GM18868 (cell line): ENCODE data around the gene THSD7B.
"Not testable (repeated sequence)": the region's sequence is repeated elsewhere in the genome, so short reads cannot be mapped to it uniquely, and the experiment has no call there.

Source experiments
- ATAC-seq: cut with Tn5 transposase; IDR thresholded peaks from one replicate; pipeline ENCODE4 v1.9.1; 2021; ENCODE audit warnings: mild to moderate bottlenecking, moderate library complexity; ENCODE audit not compliant: unreplicated experiment

THSD7B gene

GRCh38 chr2:137238065-137238464, 472.7 kb downstream of the THSD7B start:
- no peak for ATAC-seq

DNA sequence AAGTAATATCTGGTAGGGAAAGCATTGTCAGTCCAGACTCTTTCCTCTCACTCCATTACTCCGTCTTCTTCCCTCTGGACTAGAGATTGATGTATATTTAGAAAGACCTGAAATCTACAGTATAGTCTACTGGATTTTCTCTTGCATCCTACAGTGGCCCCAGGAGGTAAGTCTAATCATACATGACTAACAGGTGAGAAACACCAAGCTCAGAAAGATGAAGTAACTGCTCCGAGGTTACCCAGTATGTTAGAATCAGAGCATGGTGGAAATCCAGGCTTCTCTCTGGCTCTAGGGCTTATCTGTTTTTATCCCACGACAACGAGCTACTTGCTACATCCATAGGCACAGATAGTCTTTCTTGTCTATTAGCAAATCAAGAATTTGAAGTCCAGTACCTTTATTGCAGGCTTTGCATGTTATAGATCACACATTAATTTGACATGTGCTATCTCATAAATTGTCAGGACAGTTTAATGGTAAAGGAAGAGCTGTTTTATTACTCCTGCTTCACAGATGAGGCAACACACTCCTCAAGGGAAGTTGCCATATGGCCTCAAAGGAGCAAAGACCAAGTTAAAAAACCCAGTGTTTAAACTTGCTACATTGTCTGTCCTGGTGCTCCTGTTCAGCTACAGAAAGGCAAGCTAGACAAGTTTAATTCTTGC, 484.3 kb downstream of the THSD7B start:
- ATAC-seq: no peak

DNA sequence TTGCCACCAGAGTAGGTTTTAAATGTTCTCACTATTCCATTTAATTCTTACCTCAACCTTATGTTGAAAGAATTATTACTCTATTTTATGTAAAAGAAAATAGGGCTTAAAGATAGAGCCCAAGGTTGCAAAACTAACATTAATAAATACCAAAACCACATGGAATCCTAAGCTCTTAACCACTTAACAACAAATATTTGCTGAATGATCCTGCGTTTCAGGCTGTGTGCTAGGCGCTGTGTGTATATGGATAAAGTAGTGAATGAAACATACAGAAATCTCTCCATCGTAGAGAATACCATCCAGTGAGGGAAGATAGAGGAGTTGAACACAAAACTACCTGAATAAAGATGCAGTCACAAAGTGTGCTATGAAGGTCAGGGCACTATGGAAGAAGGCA, 485.1 kb downstream of the THSD7B start:
- no peak for ATAC-seq

GRCh38 chr2:137251045-137251444, 485.7 kb downstream of the THSD7B start:
- ATAC-seq: no peak

DNA sequence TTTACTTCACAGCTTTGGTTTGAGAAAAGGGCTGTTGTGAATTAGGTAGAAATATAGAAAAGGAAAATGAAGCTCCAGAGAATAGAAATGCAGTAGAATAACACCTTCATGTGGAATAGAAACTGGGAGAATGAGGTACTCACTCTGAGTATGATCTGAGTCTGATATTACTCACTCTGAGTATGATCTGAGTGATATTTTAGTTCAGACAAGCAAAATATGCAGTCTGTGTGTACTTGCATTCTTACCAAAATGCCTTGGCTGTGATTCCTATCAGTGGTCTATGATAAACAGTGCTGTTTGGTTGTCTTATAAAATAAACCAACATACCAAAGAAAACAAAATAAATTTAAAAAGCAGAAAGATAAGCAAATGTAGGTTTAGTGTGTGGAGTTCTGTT, 487.6 kb downstream of the THSD7B start:
- ATAC-seq: peak; percentile 77

- no peak for ATAC-seq
Measured at GRCh38 chr2:137254052-137254451, 488.7 kb downstream of the THSD7B start.

DNA sequence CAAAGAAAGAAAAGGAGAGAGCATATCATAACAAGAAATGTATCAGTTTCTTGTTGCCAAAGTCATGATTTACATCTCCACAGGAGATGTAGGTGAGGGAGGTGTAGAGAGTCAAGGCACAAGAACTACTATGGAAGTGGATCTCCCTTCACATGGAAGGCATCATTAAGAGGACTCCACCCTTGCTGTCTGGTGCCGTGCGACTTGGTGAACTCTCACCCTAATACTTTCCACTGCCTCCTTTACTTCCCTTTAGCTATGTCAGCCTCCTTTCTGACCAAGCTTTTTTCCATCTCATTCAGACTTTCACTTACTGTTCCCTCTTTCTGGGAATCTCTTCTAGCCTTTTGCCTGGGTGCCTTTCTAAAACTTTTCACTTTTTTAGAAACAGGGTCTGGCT, 490.0 kb downstream of the THSD7B start:
- no peak for ATAC-seq

DNA sequence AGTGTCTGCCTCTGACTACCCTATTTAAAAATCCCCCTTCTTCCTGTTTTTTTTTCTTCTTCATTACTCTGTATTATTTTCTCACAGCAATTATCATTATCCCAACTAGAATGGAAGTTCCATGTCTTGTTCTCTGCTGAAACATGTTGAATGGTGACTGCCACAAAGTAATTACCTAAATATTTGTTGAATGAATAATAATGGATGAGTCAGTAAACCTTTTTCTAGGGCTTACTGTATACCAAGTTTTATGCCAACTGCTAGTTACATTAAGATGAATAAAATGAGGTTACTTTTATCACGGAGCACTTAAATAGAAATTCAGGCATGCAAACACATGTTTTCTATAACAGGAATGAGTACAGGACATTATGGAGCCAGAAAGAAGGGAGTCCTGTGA, 490.6 kb downstream of the THSD7B start:
- ATAC-seq: no peak

GRCh38 chr2:137261881-137262585, 496.7 kb downstream of the THSD7B start:
- ATAC-seq: no peak

GRCh38 chr2:137262594-137262993, 497.2 kb downstream of the THSD7B start:
- no peak for ATAC-seq

DNA sequence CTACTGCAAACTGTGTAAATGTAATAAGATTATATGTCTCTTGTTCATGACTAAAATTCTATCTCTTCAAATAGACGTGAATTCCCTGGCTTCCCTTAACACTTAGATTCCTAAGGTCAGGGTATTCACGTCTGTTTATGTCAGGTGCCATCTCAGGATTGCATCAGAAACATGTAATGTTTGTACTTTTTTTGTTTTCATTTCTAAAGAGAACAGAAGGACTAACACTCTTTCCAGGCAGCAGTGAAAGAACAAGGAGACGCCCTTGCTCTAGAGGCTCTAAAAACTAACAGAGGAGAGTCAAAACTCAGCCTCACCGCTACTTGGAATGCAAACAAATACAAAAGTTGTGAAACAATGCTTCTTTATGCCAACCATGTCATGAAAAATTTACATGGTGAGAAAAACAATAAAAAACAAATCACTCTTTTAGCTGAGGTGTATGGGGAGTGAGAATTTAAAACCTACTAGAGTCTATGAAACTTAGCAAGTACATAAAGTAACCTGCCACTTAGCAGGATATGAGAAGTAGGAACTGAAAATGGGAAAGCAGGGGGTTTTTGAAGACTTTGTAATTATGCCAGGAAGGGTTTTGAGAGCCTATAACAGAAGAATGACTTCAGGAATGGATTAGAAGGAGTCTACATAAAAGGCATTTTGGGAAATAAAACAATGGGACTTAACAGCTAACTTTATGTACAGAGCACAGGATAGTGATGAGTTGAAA, 522.7 kb downstream of the THSD7B start:
- ATAC-seq: peak; percentile 74

- ATAC-seq: peak; percentile 39
Measured at GRCh38 chr2:137291836-137292570, 526.7 kb downstream of the THSD7B start.

- no peak for ATAC-seq
Measured at GRCh38 chr2:137298377-137298776, 533.0 kb downstream of the THSD7B start.

DNA sequence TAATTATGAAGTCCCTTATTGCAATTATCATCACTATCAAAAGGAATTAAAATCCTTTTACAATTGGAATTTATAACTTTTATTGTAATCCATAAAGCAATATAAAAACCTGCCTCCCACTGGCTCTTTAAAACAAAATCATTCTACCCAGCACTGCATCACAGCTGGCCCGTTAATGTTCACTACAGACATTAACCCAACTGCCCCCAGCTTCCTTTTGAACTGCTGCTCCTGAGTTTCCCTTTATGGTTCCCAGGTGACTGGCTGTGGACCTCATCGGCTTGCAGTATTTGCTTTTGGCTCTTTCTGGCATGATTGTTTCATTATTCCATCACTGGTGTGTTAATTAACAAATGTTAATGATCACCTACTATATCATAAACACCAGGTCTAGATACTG, 535.6 kb downstream of the THSD7B start:
- ATAC-seq: no peak

GRCh38 chr2:137302957-137303356, 537.6 kb downstream of the THSD7B start:
- ATAC-seq: no peak

DNA sequence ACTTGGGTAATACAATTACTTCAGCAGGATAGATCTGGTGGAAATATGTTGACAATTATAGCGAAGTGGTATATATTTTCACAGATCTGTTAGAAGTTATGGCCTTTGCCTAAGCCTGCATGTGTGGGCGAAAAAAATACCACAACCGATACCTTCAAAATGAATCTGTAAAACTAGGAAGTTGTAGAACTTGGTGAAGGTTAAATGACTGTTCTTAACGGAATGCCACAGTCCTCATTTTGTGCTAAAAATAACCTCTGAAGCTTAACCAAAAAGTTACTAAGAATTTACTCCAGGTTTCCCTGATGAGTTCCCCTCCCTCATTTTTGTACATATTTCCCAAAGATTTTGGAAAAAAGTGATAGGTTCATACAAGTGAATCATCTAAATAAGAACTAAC, 550.7 kb downstream of the THSD7B start:
- ATAC-seq: no peak

- ATAC-seq: no peak
Measured at GRCh38 chr2:137321566-137321965, 556.2 kb downstream of the THSD7B start.

- ATAC-seq: not testable (repeated sequence)
Measured at GRCh38 chr2:137331562-137331961, 566.2 kb downstream of the THSD7B start.

DNA sequence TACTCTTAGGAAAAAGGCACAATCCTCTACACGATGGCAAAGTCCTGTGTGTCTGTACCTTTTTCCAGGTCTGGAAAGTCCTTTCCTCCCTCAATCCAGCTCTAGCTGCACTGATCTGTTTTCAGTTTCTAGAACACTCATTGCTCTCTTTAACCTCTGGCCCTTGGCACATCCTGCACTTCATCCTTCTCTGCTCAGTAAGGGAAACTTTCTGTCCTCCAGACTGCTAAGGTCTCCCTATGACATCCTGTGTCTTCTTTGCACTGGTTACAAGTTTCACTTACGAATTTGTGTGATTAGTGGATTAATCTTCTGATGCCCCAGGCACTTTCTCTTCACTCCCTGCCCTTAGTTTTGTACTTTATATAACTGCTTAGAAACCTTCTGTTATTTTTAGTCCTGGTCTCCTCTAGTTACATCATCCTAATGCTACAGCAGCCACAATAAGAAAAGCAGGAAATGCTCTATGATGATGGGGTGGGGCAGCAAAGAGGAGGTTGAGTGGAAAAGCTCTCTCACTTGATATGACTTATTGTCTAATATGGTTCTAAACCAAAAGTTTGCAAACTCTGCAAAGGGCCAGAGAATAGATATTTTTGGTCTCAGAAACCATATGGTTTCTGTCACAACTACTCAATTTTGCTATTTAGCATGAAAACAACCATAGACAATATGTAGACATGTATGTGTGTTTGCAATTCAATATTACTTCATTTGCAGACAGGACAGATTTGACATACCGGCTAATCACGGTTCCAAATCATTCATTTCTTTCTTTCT, 568.2 kb downstream of the THSD7B start:
- ATAC-seq: peak; percentile 67

DNA sequence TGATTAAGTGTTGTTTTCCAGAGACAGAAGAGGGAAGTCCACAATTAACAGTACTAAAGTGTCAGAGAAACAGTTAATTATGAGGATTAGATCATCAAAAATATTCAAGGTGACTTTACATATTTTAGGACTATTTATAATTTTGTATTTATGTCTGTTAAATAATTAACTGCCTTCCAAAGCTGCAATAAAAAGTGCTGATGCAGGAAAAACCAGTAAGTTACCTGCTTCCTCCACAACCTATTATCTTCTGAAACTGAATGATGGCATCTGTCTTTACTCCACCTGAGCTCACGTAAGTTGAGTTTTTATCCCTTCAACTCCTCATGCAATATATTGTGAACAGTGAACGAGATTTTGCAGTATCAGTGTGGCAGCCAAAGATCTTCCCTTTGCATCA, 570.7 kb downstream of the THSD7B start:
- no peak for ATAC-seq

DNA sequence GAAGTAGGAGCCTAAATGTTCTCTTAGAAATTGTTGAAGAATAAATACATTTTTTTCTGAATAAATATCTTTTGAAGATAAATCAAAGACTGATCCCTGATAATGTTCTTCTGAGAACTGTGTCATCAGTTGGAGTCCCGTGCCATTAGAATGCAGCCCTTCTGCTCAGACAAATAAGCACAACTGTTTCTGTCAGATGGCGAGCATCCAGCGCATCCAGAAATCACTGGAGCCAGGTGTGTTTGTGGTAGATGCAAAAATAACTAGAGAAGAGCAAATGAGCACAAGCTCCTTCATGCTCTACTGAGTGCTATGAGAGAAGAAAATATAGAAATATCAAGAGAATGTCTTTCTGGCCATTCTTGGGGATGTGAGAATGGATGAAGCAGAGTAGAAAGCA, 573.7 kb downstream of the THSD7B start:
- ATAC-seq: no peak
